Urinary bladder (tissue), 4 donors: ENCODE results near the gene OR9A2. TPM values are rescaled to one million over a fixed set of nuclear protein-coding genes. Genes with fewer than 3 reads are reported as not detected.

Experiments
- DNase-seq: peaks from one replicate; pipeline ENCODE4 v3.0.0-alpha.2; 2015; ENCODE audit errors: extremely low spot score
- H3K27ac ChIP-seq: one replicate; pipeline ENCODE4 v1.5.1; 2013; ENCODE audit warnings: low read depth, mild to moderate bottlenecking, moderate library complexity
- H3K36me3 ChIP-seq: one replicate; pipeline ENCODE4 v1.6.1; 2013; ENCODE audit warnings: mild to moderate bottlenecking, moderate library complexity; ENCODE audit not compliant: insufficient read depth
- H3K4me1 ChIP-seq: one replicate; pipeline ENCODE4 v1.6.1; 2013; ENCODE audit warnings: mild to moderate bottlenecking, moderate library complexity; ENCODE audit not compliant: insufficient read depth
- H3K4me3 ChIP-seq: one replicate; pipeline ENCODE4 v1.5.1; 2013; ENCODE audit warnings: low read depth, low read length
- WGBS: extraction: QIAGEN DNeasy Blood & Tissue Kit; methylation state at CpG from one replicate; pipeline ENCODE4 v1.1.7; 2013; 5-methylcytosine and 5-hydroxymethylcytosine counted together
- polyA plus RNA-seq: library from polyadenylated mRNA; stranded (reverse); fragments of 200-250 nt; gene quantifications from one replicate; pipeline ENCODE4 v1.2.3, GENCODE V29; 2013
- total RNA-seq: library from RNA; depleted of rRNA; stranded (reverse); fragments of >200 nt; gene quantifications from one replicate; pipeline ENCODE4 v1.2.3, GENCODE V29; 2014
- donor health status: healthy with polysubstance abuse.
- donor health status: healthy.

Gene OR9A2
- total and polyA plus RNA-seq, 2 donors: 1.1 TPM; not detected in 1

GRCh38 chr7:143042790-143043271 lies 15.9 kb upstream of the OR9A2 start:
- 53% methylated on average over 6 of the region's 6 CpGs for WGBS
- Histone ChIP-seq H3K4me3 (no peak overlapping the region), H3K4me1 (no peaks in the 10 kb centered on the region), H3K36me3 (no peaks in the 10 kb centered on the region), H3K27ac (no peak overlapping the region)
- no peak for DNase-seq

GRCh38 chr7:143042159-143042789 lies 15.3 kb upstream of the OR9A2 start:
- no peak for DNase-seq
- 51% methylated on average over 3 of the region's 3 CpGs for WGBS
- no peak overlapping the region for H3K4me3 ChIP-seq

GRCh38 chr7:143041346-143041745 lies 14.4 kb upstream of the OR9A2 start:
- no peak for DNase-seq
- Histone ChIP-seq H3K27ac (no peak overlapping the region), H3K4me1 (no peaks in the 10 kb centered on the region), H3K36me3 (no peaks in the 10 kb centered on the region), H3K4me3 (no peak overlapping the region)
- WGBS: 90% methylated on average over 6 of the region's 6 CpGs

More at GRCh38 chr7:143042159-143042789, 15.3 kb upstream of the OR9A2 start:
- H3K27ac ChIP-seq: no peak overlapping the region
- H3K4me1 ChIP-seq: no peaks in the 10 kb centered on the region
- H3K36me3 ChIP-seq: no peaks in the 10 kb centered on the region

- H3K4me3 ChIP-seq: no peak overlapping the region
- H3K36me3 ChIP-seq: no peaks in the 10 kb centered on the region
- H3K27ac ChIP-seq: no peak overlapping the region
- no peak for DNase-seq
- H3K4me1 ChIP-seq: no peaks in the 10 kb centered on the region
- WGBS: 66% methylated on average over 3 of the region's 3 CpGs
Measured at GRCh38 chr7:143040209-143040715, 13.3 kb upstream of the OR9A2 start.

- H3K27ac ChIP-seq: no peak overlapping the region
- H3K36me3 ChIP-seq: no peaks in the 10 kb centered on the region
- H3K4me3 ChIP-seq: no peak overlapping the region
- H3K4me1 ChIP-seq: no peaks in the 10 kb centered on the region
- 93% methylated on average over 5 of the region's 5 CpGs for WGBS
- no peak for DNase-seq
Measured at GRCh38 chr7:143038635-143039034, 11.7 kb upstream of the OR9A2 start.

- no peaks in the 10 kb centered on the region for H3K36me3 ChIP-seq
- H3K4me3 ChIP-seq: no peak overlapping the region
- no peak for DNase-seq
- H3K27ac ChIP-seq: no peak overlapping the region
- WGBS: 79% methylated on average over 2 of the region's 2 CpGs
- H3K4me1 ChIP-seq: no peaks in the 10 kb centered on the region
Measured at GRCh38 chr7:143027683-143028082, 751 bp upstream of the OR9A2 start.

GRCh38 chr7:143025371-143025770 lies 1.6 kb downstream of the OR9A2 start:
- WGBS: 69% methylated on average over 2 of the region's 2 CpGs
- H3K4me3 ChIP-seq: no peak overlapping the region

GRCh38 chr7:143023047-143023446 lies 3.9 kb downstream of the OR9A2 start:
- H3K36me3 ChIP-seq: no peaks in the 10 kb centered on the region
- no peak overlapping the region for H3K4me3 ChIP-seq
- no peak for DNase-seq
- H3K4me1 ChIP-seq: no peaks in the 10 kb centered on the region
- no peak overlapping the region for H3K27ac ChIP-seq

More at GRCh38 chr7:143025371-143025770, 1.6 kb downstream of the OR9A2 start:
- H3K36me3 ChIP-seq: no peaks in the 10 kb centered on the region
- DNase-seq: no peak
- no peaks in the 10 kb centered on the region for H3K4me1 ChIP-seq
- no peak overlapping the region for H3K27ac ChIP-seq

- no peak for DNase-seq
- Histone ChIP-seq H3K27ac (no peak overlapping the region), H3K4me1 (no peaks in the 10 kb centered on the region), H3K4me3 (no peak overlapping the region), H3K36me3 (no peaks in the 10 kb centered on the region)
Measured at GRCh38 chr7:143018931-143019330, 8.0 kb downstream of the OR9A2 start.

- 76% methylated on average over 2 of the region's 2 CpGs for WGBS
Measured at GRCh38 chr7:143016996-143017395, 9.9 kb downstream of the OR9A2 start.

GRCh38 chr7:143015926-143016490 lies 10.9 kb downstream of the OR9A2 start:
- H3K4me3 ChIP-seq: no peak overlapping the region
- no peak for DNase-seq
- WGBS: 68% methylated on average over 3 of the region's 3 CpGs

More at GRCh38 chr7:143016996-143017395, 9.9 kb downstream of the OR9A2 start:
- DNase-seq: no peak
- Histone ChIP-seq H3K36me3 (no peaks in the 10 kb centered on the region), H3K27ac (no peak overlapping the region), H3K4me1 (no peaks in the 10 kb centered on the region), H3K4me3 (no peak overlapping the region)

GRCh38 chr7:143015084-143015483 lies 11.8 kb downstream of the OR9A2 start:
- WGBS: 78% methylated on average over 2 of the region's 2 CpGs
- H3K36me3 ChIP-seq: no peaks in the 10 kb centered on the region
- no peak overlapping the region for H3K4me3 ChIP-seq
- H3K27ac ChIP-seq: no peak overlapping the region
- DNase-seq: no peak
- no peaks in the 10 kb centered on the region for H3K4me1 ChIP-seq

More at GRCh38 chr7:143015926-143016490, 10.9 kb downstream of the OR9A2 start:
- H3K4me1 ChIP-seq: no peaks in the 10 kb centered on the region
- no peak overlapping the region for H3K27ac ChIP-seq
- no peaks in the 10 kb centered on the region for H3K36me3 ChIP-seq

GRCh38 chr7:143013893-143014292 lies 13.0 kb downstream of the OR9A2 start:
- Histone ChIP-seq H3K4me1 (no peaks in the 10 kb centered on the region), H3K27ac (no peak overlapping the region), H3K36me3 (no peaks in the 10 kb centered on the region), H3K4me3 (no peak overlapping the region)
- 24% methylated on average over 5 of the region's 5 CpGs for WGBS
- no peak for DNase-seq

- Histone ChIP-seq H3K27ac (no peak overlapping the region), H3K4me1 (no peaks in the 10 kb centered on the region), H3K36me3 (no peaks in the 10 kb centered on the region), H3K4me3 (no peak overlapping the region)
- no peak for DNase-seq
- 40% methylated on average over 1 of the region's 1 CpG for WGBS
Measured at GRCh38 chr7:143013473-143013872, 13.5 kb downstream of the OR9A2 start.
